ENCODE data around the gene PINLYP. TPM values are rescaled to one million over a fixed set of nuclear protein-coding genes. Genes with fewer than 3 reads are reported as not detected.
A peak's percentile ranks its signal among the peaks of the same experiment; 100 is the strongest.

Gene PINLYP
- total and polyA plus RNA-seq, 12 donors, result 0.28 to 5.2 (median 1.4) TPM

DNA sequence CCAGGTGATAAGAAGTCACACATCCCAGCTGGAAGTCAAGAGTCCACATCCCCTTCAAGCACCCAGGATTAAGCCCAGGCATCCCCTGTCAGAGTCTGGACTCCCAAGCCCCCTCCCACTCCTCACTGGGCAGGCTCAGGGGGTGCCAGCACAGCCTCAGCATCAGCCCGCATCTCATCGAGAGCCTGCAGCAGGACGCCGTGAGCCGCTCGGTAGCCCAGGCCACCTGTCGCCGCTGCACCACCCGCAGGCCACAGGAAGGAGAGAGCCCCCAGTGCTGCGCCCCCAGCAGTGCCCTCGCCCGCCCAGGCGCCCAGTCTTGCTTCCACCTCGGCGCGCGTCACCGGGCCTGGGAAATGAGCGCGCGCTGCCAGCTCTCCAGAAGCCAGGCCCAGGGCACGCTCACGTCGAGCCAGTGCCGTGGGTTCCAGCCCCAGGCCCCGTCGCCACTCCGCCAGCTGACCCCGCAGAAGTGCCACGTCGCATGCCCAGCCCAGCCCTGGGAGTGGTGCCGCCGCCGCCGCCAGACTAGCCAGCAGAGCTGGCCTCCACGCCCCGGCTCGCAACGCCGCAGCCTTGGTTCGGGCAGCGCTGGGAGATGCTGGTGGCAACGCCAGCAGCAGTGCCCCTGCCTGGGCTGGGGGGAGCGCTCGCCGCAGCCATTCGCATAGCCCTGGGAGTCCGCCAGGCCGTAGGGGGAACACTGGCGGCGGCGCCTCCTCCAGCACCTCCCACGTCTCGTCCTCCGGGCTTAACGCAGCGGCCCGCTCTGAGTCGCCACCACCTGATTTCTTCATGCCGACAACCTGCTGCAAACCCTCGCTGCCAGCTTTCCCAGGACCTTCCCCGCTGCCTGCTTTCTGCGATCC lies 16.5 kb downstream of the PINLYP start:
- Histone ChIP-seq H3K4me1 (peaks cover 10 to 32% (median 27%) of the 10 kb centered on the region in 9 donors), H3K27me3 (no peaks in the 10 kb centered on the region), H3K9me3 (no peaks in the 10 kb centered on the region), H3K27ac (no peak overlapping the region), H3K4me3 (no peak overlapping the region), H3K36me3 (peaks cover 6 to 72% (median 32%) of the 10 kb centered on the region in 9 donors)
- DNase-seq (no peak), ATAC-seq (no peak)
- WGBS, 2 donors, result 95 to 96% methylated on average over 63 of the region's 63 CpGs
- intact Hi-C loops (cut with DNase I), result loop anchor here in 3 of 10 donors (2.0 to 10.0 kb wide), 3 partner anchors 15 to 57 kb away; partner anchors contain the start of gene ZNF575 (in 1 of the 3)
- TF ChIP-seq, protein P1, sequence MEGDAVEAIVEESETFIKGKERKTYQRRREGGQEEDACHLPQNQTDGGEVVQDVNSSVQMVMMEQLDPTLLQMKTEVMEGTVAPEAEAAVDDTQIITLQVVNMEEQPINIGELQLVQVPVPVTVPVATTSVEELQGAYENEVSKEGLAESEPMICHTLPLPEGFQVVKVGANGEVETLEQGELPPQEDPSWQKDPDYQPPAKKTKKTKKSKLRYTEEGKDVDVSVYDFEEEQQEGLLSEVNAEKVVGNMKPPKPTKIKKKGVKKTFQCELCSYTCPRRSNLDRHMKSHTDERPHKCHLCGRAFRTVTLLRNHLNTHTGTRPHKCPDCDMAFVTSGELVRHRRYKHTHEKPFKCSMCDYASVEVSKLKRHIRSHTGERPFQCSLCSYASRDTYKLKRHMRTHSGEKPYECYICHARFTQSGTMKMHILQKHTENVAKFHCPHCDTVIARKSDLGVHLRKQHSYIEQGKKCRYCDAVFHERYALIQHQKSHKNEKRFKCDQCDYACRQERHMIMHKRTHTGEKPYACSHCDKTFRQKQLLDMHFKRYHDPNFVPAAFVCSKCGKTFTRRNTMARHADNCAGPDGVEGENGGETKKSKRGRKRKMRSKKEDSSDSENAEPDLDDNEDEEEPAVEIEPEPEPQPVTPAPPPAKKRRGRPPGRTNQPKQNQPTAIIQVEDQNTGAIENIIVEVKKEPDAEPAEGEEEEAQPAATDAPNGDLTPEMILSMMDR (IDR thresholded peaks at IDR 0.05), result no peak

DNA sequence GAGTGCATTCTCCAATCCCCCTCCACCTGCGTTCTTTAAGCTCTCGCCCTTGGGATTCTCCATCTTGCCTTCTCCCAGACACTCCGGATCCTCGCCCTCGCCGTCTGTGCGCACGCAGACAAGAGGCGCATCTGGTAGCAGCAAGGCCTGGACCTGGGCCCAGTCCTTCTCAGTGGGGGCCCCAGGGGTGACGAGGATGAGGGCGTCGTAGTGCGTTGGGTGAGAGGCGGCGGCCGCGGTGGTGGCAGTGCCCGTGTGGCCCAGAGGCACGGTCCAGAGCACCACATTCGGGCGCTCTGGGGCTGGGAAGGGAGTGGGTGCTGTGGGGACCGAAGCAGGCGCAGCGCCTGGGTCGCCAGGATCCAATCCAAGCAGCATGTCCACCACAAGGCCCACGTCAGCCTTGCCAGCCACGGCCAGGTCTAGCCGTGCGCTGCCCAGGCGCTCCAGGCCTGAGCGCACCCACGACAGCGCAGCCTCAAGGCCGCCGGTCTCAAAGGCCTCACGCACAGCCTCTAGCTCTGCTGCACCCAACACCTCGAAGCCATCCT lies 17.3 kb downstream of the PINLYP start:
- no peak overlapping the region for H3K4me3 ChIP-seq
- H3K4me1 ChIP-seq, result peaks cover 16 to 39% (median 34%) of the 10 kb centered on the region in 9 donors
- intact Hi-C loops (cut with DNase I), result loop anchor here in 3 of 10 donors (2.0 to 10.0 kb wide), 3 partner anchors 16 to 58 kb away; partner anchors contain the start of gene ZNF575 (in 1 of the 3)
- TF ChIP-seq, protein P1 (IDR thresholded peaks at IDR 0.05), result no peak
- H3K27me3 ChIP-seq, result no peaks in the 10 kb centered on the region
- no peak overlapping the region for H3K27ac ChIP-seq
- H3K9me3 ChIP-seq, result no peaks in the 10 kb centered on the region
- H3K36me3 ChIP-seq, result peaks cover 6 to 65% (median 32%) of the 10 kb centered on the region in 9 donors
- WGBS, 2 donors, result 94 to 95% methylated on average over 36 to 37 of the region's 37 CpGs
- DNase-seq (no peak), ATAC-seq (no peak)

DNA sequence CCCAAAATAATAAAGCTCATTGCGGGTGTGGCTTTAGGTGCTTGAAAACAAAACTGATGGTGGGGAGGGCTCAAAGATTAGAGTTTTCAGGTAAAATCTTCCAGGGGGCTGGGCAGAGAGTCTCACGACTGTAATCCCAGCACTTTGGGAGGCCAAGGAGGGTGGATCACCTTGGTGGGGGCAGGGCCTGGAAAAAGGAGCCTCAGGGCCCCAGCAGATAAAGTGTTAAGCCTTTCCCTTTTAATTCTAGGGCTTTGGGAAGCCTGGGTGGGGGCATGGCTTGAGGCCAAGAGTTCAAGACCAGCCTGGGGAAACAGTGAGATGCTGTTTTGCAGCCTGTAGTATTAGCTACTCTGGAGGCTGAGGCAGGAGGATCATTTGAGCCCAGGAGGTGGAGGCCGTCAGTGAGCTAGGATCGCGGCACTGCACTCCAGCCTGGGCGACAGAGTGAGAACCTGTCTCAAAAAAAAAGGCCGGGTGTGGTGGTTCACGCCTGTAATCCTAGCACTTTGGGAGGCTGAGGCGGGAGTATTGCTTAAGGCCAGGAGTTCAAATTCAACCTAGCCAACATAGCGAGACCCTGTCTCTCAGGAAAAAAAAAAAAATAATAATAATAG lies 18.6 kb downstream of the PINLYP start:
- Histone ChIP-seq H3K36me3 (peaks cover 6 to 66% (median 38%) of the 10 kb centered on the region in 9 donors), H3K4me1 (peaks cover 16 to 45% (median 38%) of the 10 kb centered on the region in 9 donors), H3K27ac (peak overlapping the region in 4 of 10 donors; percentile 97 to 99 (median 98)), H3K27me3 (no peaks in the 10 kb centered on the region), H3K9me3 (no peaks in the 10 kb centered on the region), H3K4me3 (peak overlapping the region in 9 of 10 donors; percentile 32 to 78 (median 73))
- intact Hi-C loops (cut with DNase I), result loop anchor here in 2 of 10 donors (5.0 to 10.0 kb wide), 2 partner anchors 57 to 59 kb away; partner anchors contain the start of gene ZNF575 (in 1 of the 2)
- no peak for DNase-seq
- TF ChIP-seq, protein P1 (IDR thresholded peaks at IDR 0.05), result no peak
- WGBS, 2 donors, result 89 to 93% methylated on average over 10 of the region's 10 CpGs
- ATAC-seq, result no peak

Data from heart right ventricle (tissue), 16 donors.